HG02623 (cell line): Measurements from ENCODE around the gene ATOSB.

Experiments
- ATAC-seq: cut with Tn5 transposase; IDR thresholded peaks from one replicate; pipeline ENCODE4 v1.9.1; 2021; ENCODE audit warnings: moderate library complexity; ENCODE audit not compliant: unreplicated experiment

ATOSB gene

GRCh38 chr9:35114113-35114839 is 1.4 kb downstream of the ATOSB start:
- ATAC-seq = no peak

GRCh38 chr9:35112257-35113020 is 3.2 kb downstream of the ATOSB start:
- ATAC-seq = no peak

GRCh38 chr9:35111001-35111933 is 4.4 kb downstream of the ATOSB start:
- peak; percentile 69 for ATAC-seq

- ATAC-seq = no peak
Measured at GRCh38 chr9:35110327-35110761, 5.3 kb downstream of the ATOSB start.

GRCh38 chr9:35108946-35109575 is 6.6 kb downstream of the ATOSB start:
- ATAC-seq = no peak

GRCh38 chr9:35108461-35108860 is 7.2 kb downstream of the ATOSB start:
- no peak for ATAC-seq

- no peak for ATAC-seq
Measured at GRCh38 chr9:35107297-35108290, 8.1 kb downstream of the ATOSB start.

GRCh38 chr9:35106343-35106730 is 9.3 kb downstream of the ATOSB start:
- ATAC-seq = no peak

GRCh38 chr9:35105571-35106342 is 9.9 kb downstream of the ATOSB start:
- ATAC-seq = no peak

- no peak for ATAC-seq
Measured at GRCh38 chr9:35105126-35105525, 10.5 kb downstream of the ATOSB start.

GRCh38 chr9:35104586-35104985 is 11.1 kb downstream of the ATOSB start:
- no peak for ATAC-seq

- no peak for ATAC-seq
Measured at GRCh38 chr9:35103660-35104191, 11.9 kb downstream of the ATOSB start.

GRCh38 chr9:35102769-35103659 is 12.6 kb downstream of the ATOSB start, which contains the start of gene STOML2:
TSS of gene STOML2 (minus strand) at chr9:35103131. CDS start at chr9:35103094, 37 bp downstream.
- peak; percentile 94 for ATAC-seq

- no peak for ATAC-seq
Measured at GRCh38 chr9:35102465-35102768, 13.2 kb downstream of the ATOSB start.

- no peak for ATAC-seq
Measured at GRCh38 chr9:35097573-35097972, 18.1 kb downstream of the ATOSB start.

- ATAC-seq = peak; percentile 85
Measured at GRCh38 chr9:35096035-35096849, 19.4 kb downstream of the ATOSB start, which contains the start of gene PIGO. TSS of gene PIGO (minus strand) at chr9:35096591. CDS start at chr9:35095565, 1,026 bp downstream.

GRCh38 chr9:35091536-35091935 is 24.1 kb downstream of the ATOSB start:
- ATAC-seq = no peak
